Umbilical cord (tissue), 1 donor: ENCODE data around the gene PADI1. TPM values are rescaled to one million over a fixed set of nuclear protein-coding genes. Genes with fewer than 3 reads are reported as not detected.

Experiments
- total RNA-seq: library from RNA; depleted of rRNA; stranded (reverse); fragments of >200 nt; gene quantifications from one replicate; pipeline ENCODE4 v1.2.3, GENCODE V29; 2014; ENCODE audit warnings: low replicate concordance; ENCODE audit not compliant: insufficient read depth

The PADI1 gene
- total RNA-seq, 1 donor from 2014 or later, result 0.96 TPM

Other genes starting within 250 kb of the PADI1 start
- 29.4 TPM for gene MFAP2, start 224.5 kb upstream of the PADI1 start, total RNA-seq
- gene ATP13A2, start 193.2 kb upstream of the PADI1 start, total RNA-seq, result 33.9 TPM
- 69.3 TPM for gene SDHB, start 151.1 kb upstream of the PADI1 start, total RNA-seq
- gene PADI2, start 85.7 kb upstream of the PADI1 start, total RNA-seq, result 8.4 TPM
- gene PADI3, start 44.0 kb downstream of the PADI1 start, total RNA-seq, result not detected
- gene PADI4, start 103.1 kb downstream of the PADI1 start, total RNA-seq, result not detected
- gene PADI6, start 167.1 kb downstream of the PADI1 start, total RNA-seq, result 0.72 TPM
- gene RCC2, start 234.5 kb downstream of the PADI1 start, total RNA-seq, result 17.1 TPM